NOMO-1 treated with DMSO at 0.1 percent for 48 hours (cell line): ENCODE results near the gene WDFY2.
"Not testable (repeated sequence)": the region's sequence is repeated elsewhere in the genome, so short reads cannot be mapped to it uniquely, and the experiment has no call there.

Experiments
- DNase-seq: peaks from one replicate; lab custom pipeline; 2025; ENCODE audit not compliant: unreplicated experiment; lab: John Stamatoyannopoulos, UW

Gene WDFY2

DNA sequence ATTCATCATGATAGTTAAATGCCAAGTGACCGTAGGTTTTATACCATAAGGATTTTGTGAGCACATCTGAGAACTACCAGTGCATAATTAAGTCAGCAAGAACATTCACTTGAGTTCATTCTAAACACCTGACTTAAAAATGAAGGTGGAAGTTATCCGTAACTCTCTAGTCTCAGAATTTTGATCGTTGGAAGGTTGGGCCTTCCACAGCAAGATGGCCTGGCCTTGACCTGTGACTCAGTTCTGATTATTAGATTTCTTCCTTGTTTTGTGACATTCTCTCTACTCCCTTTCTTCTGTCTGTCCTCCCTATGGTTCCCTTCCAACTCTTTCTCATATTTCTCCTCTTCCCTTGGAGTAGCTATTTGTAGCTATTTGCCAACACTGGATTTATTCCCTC lies 20.0 kb upstream of the WDFY2 start:
- DNase-seq, result no peak

GRCh38 chr13:51564671-51565070 lies 19.6 kb upstream of the WDFY2 start:
- no peak for DNase-seq

GRCh38 chr13:51569001-51569400 lies 15.3 kb upstream of the WDFY2 start:
- DNase-seq, result not testable (repeated sequence)

GRCh38 chr13:51576754-51577153 lies 7.5 kb upstream of the WDFY2 start:
- no peak for DNase-seq

DNA sequence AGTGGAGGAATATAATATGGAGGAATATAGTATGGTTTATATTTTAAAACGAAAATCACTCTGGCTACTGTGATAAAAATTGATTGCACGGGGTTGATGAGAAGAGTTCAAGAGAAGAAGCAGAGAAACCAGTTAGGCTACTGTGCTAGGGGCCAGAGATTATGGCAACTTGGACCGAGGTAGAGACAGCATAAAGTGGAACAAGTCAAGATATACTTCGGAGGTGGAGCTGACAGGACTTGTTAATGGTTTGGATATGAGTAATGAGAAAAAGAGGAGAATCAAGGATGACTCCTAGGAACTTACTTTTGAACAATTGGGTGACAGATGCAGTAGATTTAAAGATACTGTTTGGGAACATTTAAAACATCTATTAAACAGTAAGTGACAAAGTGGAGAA lies 6.6 kb upstream of the WDFY2 start:
- DNase-seq, result no peak

DNA sequence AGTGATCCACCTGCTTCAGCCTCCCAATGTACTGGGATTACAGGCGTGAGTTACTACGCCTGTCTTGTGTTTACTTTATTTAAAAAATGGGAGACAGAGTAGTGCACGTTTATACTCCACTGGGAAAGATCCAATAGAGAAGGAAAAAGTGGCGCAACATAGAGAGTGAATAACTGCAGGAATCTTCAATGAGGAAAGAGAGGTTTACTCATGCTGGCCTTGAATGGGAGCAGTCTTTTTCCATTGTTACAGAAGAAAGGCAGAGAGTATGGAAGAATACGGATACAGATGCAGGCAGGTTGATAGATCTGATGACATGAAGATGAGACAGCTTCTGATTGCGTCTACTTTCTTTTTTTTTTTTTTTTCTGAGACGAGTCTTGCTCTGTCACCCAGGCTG lies 4.6 kb upstream of the WDFY2 start:
- no peak for DNase-seq

- no peak for DNase-seq
Observed at GRCh38 chr13:51581148-51581820, 3.0 kb upstream of the WDFY2 start.

- no peak for DNase-seq
Observed at GRCh38 chr13:51583469-51583874, 790 bp upstream of the WDFY2 start.

DNA sequence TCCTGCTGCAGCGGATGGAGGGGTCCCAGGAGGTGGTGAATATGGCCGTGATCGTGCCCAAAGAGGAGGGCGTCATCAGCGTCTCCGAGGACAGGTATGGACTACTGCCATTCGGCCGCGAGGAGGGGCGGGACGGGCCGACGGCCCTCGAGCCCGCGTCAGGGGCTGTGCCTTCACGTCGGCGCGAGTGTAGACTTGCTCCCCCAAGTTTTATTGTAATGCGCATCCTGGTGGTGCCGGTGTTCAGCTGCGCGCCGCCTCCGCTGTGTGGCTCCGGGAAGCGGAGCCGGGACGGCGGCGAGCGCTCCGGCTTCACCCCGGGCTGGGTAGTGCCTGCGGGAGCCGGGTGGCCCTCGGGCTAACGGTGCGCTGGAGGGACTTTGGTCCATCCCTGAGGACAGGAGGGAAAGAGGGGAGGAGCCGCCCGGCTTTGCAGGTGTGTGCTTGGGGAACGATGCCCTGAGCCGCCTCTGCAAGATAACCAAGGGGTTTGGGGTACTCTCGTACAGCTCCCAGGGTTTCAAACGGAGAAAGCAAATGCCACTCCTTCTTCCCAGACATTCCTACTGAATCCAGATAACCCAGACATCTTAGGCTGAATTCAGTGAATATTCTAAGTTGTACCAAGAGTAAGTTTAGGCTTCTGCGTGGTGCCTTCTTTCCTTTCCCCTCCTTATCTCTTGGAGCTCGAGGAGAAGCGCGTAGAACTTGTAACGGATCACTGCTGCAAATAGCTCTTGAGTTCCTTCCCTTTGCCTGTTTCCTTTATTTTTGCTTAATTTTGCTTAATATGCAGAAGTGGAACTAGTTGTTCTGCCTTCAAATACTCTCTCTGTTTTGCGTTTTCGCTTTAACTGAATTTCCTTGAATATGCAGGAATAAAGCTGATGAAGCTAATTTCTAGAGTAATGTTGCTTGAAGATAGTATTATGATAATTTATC lies 740 bp downstream of the WDFY2 start:
- peak; percentile 77 for DNase-seq

DNA sequence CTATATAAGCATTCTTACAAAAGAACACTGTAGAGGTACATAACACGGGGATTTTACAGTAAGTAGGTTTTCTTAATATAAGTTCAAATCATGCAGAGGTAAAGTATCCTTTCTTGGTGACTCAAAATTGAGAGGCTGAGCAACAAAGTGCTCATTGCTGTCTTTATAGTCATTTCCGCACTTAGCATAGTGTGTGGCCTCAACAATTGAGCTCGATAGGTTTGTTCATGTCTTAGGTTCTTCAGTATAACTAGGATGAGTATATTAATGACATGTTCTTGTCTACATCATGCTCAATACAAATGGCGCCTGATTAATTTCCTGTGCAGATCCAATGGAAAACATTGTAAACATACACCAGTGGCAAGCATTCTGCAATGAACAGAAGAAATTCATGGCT lies 1.4 kb downstream of the WDFY2 start:
- DNase-seq, result no peak

DNA sequence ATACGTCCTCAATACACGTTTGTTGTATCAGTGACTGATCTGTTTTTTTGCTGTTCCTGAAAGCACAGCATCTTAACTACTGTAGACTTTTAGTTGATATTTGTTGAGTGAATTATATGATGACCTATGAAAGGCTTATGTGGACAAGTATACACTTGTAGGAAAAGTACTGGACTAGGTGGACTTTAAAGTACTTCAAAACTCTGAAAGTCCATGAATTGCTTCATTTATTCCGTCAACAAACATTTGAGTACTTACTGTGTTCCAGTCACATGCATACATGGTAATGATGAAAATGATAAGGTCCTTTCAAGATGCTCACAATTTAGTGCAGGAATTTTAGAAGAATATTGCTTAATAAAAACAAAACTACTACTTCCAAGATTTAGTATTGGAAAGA lies 3.1 kb downstream of the WDFY2 start:
- DNase-seq, result no peak

DNA sequence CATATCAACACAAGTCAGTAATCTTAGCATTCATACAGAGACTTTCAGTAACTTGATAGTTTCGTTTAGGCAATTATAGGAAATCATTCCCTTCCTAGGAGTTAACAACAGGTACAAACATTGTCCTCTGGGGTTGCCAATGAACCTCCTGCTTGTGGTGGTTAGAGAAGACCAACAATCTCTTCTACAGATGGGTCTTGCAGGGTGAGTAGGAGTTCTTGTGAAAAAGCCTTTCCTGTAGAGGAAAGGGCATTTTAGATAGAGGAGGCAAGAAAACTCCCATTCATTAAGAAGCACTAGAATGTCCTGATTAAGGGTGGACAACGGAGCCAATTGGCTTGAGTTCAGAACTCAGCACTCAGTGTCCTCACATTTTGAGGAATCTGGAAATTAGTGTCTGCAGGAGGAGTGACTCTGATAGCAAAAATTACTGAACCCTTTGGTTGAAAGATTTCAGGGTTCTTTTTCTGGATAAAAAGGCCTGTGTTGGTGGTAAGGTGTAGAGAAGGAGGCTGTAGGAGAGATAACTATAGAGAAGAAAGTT lies 4.2 kb downstream of the WDFY2 start:
- no peak for DNase-seq

GRCh38 chr13:51589793-51590192 lies 5.5 kb downstream of the WDFY2 start:
- DNase-seq, result no peak

DNA sequence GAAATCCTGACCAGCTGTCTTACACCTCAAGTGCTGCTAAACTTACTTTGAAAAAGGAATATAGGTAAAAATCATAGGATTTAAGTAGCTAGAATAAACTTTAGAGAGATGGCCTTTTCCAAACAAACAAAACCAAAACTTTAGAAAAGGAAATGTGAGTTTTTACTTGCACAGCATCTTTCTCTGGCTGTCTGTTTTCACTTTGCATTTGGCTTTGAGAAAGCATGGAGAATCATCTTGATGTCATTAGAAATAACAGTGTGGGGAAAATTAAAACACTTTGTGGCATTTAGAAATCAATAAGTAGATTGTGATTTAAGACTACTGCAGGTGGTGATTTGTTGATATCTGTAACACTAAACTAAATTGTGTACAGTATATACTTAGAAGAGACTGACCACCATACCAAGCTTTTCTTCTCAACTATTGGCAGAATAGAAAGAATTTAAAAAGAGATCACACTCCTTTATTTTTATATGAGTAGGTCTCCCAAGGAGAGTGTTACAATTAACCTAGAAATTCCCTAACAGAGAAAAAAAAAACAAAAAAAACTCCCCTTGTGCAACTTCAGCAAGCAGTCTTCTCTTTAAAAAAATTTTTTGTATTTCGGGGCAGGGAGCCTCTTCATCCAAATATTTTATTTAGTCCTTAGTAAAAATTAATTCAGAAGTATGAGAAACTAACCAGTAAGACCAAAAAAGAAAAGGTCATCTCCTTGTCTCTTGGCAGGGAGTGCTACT lies 6.1 kb downstream of the WDFY2 start:
- DNase-seq, result no peak

GRCh38 chr13:51590971-51591627 lies 6.8 kb downstream of the WDFY2 start:
- DNase-seq, result peak; percentile 18

DNA sequence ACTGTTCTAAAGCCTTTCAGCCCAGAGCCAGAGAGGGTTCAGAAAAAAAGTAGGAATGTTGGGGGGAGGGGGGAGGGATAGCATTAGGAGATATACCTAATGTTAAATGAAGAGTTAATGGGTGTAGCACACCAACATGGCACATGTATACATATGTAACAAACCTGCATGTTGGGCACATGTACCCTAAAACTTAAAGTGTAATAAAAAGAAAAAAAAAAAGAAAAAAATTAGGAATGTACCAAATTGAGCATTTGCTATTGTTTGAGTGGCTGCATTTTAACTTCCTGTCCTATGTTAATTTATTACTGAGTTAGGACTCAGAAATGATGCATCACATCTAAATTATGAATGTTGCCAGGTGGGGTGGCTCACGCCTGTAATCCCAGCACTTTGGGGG lies 7.7 kb downstream of the WDFY2 start:
- not testable (repeated sequence) for DNase-seq

DNA sequence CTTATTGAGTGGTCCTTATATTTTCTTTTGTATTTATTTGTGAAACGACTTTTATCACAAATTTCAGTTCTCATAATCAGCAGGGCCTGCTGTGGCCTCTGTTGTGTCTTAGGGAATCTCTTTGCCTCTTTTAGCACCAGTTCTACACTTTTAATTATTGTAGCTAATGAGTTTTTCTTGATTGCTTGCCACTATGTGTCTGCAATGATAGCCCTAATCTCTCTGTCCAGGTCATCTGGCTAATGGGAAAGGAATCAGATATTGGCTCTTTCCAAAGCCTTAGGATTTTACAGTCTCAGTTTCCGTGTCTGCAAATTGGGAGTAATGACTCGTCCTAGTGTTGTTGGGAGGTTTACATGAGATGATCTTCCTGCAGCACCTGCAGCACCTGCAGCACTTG lies 10.2 kb downstream of the WDFY2 start:
- no peak for DNase-seq

- DNase-seq, result peak; percentile 36
Observed at GRCh38 chr13:51595416-51595815, 11.2 kb downstream of the WDFY2 start.

- DNase-seq, result no peak
Observed at GRCh38 chr13:51596541-51596940, 12.3 kb downstream of the WDFY2 start.

DNA sequence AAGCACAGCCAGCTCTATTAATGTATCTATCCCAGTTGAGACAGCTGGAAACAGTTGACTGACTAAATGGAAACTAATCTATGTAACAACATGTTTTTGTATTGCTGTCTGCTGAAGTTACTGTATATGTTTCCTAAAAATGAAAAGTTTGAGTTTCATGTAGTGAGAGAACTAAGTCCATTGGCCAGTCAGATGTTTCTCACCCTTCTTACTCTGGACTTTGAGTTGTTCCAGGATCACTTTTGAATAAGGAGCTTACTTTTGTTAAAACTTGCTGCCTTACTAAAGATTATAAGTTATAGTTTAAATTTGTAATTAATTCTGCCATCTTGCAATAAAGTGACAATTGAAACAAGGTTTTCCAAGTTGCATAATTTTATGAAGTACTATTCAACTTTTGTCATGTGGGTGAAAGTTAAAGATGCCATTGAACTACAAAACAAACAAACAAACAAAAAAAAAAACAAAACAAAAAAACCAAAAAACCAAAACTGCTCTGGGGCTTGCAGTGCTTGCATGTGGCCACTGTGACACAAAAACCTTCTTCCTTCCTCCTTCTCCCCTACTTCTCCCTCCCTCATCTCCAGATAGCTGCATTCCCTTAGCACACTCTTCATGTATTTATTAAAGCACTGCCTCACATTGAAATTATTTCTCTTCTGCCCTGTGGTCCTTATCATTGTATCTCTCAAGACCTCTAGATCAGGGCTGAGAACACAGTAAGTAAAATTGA lies 15.3 kb downstream of the WDFY2 start:
- peak; percentile 31 for DNase-seq
